NAMALWA (cell line): ENCODE results near the gene KIF18B.

Experiments
- DNase-seq: peaks from one replicate; pipeline ENCODE4 v3.0.0-alpha.2; 2015; ENCODE audit warnings: low spot score

KIF18B gene

DNA sequence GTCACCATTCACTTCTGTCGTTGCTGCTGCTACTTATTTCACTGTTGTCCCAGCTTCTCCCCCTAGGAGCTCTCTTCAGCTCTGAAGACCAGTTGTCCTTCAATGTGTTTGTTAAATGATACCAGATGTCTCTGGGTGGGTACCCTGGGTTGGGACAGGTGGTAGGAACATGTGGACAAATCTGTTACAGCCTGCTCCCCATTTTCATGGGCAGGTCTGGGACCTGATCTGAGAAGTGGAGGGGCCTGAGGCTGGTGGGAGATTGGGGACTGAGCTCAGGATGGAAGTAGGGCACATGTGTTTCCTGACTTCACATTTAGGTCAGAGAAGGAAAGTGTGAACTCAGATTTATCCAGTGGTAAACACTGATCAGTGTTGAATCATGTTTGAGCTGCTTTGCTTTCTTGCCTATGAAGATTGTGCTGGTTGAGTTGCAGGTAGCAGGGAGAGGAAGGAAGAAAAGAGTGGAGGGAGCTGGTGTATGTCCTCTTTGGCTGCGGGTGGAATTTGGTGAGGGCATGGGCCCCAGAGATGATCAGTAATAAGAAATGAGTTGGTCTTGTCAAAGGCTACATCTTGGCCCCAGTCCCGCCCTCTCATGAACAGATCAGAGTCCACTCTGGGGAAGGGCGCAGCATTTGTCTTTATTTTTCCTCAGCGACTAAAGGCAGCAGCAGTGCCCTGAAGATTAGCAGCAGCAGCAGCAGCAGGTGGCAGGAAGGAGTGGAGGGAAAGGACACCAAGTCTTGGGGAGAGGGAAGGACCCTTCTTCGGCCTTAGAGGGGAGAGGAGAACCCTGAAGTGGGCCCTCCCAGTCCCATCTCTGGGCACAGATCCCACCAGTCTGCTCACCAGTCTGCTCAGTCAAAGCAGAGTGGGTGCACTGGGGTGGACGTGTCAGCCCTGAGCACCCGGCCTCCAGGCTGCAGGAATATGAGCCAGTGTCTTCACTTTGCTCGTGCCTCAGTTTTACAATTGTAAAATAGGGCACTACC, 42.3 kb downstream of the KIF18B start:
- DNase-seq = no peak

GRCh38 chr17:44904001-44904984, 43.3 kb downstream of the KIF18B start:
- DNase-seq = no peak

- no peak for DNase-seq
Measured at GRCh38 chr17:44903012-44903685, 44.4 kb downstream of the KIF18B start.

DNA sequence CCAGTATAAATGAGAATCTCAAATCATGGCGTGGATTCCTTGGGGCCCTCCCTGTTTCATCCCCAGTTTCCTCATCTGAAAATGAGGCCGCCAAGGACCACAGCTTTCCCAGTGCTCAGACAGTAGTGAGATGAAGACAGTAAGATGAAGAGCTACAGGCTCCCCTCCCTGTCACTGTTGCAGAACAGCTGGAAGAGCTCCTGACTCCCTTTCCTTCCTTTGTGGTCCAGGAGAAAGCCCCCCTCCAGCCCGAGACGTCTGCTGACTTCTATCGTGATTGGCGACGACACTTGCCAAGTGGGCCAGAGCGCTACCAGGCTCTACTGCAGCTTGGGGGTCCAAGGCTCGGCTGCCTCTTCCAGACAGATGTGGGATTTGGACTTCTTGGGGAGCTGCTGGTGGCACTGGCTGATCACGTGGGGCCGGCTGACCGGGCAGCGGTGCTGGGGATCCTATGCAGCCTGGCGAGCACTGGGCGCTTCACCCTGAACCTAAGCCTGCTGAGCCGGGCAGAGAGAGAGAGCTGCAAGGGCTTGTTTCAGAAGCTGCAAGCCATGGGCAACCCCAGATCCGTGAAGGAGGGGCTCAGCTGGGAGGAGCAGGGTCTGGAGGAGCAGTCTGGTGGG, 45.3 kb downstream of the KIF18B start:
- DNase-seq = no peak

GRCh38 chr17:44901411-44901921, 46.1 kb downstream of the KIF18B start:
- DNase-seq = no peak

- no peak for DNase-seq
Measured at GRCh38 chr17:44900894-44901293, 46.7 kb downstream of the KIF18B start.

DNA sequence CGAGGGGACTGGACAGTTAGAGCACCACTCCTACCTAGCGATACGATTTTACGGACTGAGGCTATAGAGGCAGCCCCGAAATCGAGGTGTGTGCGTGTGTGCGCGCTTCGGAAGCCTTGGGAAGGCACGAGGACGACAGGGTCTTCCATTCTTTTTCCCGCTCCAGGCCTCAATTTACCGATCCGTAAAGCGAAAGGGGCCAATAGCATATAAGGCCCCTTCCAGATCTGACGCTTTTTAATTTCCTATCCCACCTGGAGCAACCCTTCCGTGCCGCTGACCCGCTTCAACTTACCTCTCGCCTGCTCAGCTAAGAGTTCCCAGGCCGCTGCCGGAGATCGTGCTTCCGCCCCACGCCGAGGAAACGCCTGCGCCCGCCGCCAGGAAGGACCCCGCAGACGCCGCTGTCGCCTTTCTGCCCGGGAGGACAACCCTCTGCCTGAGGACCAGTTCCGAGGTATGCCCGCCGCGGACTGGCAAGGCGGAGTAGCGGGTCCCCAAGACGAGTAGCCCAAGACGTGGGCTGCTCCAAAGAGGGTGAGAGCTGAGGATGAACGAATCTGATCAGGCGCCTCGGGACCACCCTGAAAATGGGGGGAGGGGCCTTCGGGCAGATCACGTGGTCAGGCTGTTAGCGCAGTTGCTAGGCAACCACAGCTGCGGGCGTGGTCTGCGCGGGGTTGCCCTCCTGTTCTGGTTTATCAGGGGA, 48.3 kb downstream of the KIF18B start, which contains the start of gene EFTUD2:
EFTUD2 (minus strand) TSS at position 372 of the 709 bp plus-strand sequence. CDS start 4,924 bp downstream, outside the sequence.
- DNase-seq = peak; percentile 90

- DNase-seq = peak; percentile 79
Measured at GRCh38 chr17:44898768-44899073, 48.9 kb downstream of the KIF18B start.

DNA sequence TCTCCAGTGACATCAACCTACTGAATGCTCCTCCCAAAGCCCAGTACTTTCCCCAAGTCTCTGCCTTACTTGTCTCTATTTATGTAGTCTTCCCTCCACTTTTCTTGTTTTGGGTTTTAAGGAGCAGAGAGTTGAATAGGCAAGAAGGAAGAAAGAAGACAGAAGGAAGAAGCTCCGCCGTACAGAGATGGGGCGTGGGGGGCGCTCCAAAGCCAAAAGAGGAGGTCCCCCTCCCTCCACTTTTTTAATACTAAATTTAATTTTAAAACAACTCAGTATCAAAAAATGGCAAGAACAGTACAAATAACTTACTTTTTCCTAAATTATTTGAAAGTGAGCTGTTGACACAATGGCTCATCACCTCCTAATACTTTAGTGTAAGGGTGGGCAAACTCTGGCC, 52.9 kb downstream of the KIF18B start:
- no peak for DNase-seq

GRCh38 chr17:44892250-44892649, 55.3 kb downstream of the KIF18B start:
- no peak for DNase-seq

GRCh38 chr17:44889003-44889402, 58.6 kb downstream of the KIF18B start:
- DNase-seq = no peak

DNA sequence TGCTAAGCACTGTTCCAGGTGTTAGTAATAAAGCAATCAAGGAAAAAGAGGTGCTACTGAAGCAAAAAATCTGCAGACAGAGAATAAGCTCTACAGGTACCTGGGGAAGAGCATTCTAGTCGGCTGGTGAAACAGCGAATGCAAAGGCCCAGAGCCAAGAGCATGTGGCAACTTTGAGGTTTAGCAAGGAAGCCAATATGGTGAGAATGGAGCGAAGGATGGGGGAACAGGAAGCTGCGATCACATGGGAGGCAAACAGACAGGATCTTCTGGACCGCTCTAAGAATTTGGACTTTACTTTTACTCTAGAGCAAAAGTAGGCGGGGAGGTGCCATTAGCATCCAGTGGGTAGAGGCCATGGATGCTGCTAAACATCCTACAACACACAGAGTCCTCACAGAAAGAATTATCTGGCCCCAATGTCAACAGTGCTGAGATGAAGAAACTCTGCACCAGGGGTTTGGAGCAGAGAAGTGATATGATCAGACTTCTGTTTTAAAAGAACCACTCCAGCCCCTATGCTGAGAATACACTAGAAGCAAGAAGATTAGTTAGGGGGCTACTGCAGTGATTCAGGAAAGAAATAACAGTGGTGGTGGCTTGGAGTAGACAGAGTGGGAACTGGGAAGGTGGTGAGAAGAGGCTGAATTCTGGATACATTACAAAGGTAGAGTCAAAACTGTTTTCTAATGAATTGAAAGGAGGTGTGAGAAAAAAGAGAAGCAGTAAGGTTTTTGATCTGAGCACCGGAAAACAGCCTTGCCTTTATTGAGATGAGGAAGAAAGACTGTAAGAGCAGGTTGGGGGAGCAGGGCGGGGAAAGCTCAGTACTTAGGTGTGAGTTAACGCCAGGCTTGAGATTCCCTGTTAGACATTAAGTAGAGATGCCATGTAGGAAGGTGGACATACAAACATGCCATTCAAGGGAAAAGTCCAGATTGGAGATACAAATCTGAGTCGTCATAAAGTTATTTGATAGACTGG, 59.3 kb downstream of the KIF18B start:
- no peak for DNase-seq

GRCh38 chr17:44887016-44887415, 60.6 kb downstream of the KIF18B start:
- DNase-seq = no peak

- no peak for DNase-seq
Measured at GRCh38 chr17:44884941-44885340, 62.6 kb downstream of the KIF18B start.

GRCh38 chr17:44881145-44881544, 66.4 kb downstream of the KIF18B start:
- DNase-seq = no peak

DNA sequence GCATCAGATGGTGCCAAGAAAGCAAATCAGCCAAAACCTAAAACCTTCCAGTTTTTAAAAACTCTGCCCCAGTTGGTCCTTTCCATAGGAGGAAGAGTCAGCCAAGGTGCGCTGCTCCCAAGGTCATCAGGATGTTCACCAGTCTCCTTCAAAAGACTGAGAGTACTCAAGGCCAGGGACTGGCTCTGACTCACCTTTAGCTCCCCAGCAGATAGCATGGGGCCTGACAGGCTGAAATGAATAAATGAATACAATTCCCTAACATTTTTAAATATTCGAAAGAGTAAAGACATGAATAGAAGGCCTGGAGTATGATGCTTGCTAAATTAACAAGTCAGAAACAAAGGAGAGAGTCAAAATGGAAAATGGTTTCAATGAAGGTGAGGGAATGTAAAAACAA, 67.5 kb downstream of the KIF18B start:
- no peak for DNase-seq

- no peak for DNase-seq
Measured at GRCh38 chr17:44879376-44879775, 68.2 kb downstream of the KIF18B start.

DNA sequence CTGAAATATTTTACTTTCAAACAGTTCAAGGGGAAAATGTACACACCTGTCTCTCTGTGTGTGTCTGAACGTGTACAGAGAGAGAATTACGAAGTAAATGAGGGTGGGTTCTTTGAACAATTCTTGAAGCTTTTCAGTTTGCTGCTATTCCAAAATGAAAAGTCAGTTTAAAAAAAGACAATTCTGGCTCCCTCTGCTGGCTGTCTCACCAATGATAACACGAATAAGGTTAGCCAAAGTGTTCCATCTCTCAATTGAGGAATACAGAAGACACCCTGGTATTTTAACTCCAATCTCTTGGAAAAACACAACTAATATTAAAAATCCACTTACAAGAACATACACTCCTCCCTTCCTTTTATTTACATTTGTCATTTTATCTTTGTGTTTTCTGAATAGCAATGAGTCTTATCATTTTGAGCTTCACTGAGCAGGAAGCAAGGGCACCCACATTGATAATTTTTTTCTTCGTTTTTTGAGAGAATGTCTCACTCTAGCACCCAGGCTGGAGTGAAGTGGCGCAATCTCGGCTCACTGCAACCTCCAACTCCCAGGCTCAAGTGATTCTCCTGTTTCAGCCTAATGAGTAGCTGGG, 68.8 kb downstream of the KIF18B start:
- DNase-seq = peak; percentile 67

DNA sequence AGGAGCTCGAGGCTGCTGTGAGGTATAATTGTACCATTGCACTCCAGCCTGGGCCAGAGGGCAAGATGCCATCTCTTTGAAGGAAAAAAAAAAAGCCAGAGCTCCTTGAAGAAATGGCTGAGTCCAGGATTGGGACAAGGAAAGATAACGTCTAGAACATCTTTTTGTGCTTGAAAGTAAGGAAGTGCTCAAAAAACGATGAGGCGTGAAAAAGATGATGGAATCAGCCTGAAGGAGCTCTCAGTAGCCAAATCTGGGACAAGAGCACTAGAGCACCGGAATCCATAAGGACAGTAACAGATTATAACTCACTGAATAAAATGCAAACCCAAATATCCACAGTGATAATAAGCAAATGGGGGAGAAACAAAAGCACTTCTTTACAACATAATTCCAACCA, 70.5 kb downstream of the KIF18B start:
- DNase-seq = no peak
